CD4-positive, alpha-beta T cell (primary cell): Measurements from ENCODE around the gene FASN. TPM values are rescaled to one million over a fixed set of nuclear protein-coding genes. Genes with fewer than 3 reads are reported as not detected.
A peak's percentile ranks its signal among the peaks of the same experiment; 100 is the strongest.

Experiments
- ATAC-seq: fragments of 200-7000 bp; cut with Tn5 transposase; one replicate; pipeline ENCODE4 v1.10.0; 2022; ENCODE audit warnings: mild to moderate bottlenecking; ENCODE audit not compliant: poor library complexity
- CTCF ChIA-PET: fragments of 350-600 bp; sonication (Branson Sonifier 250); formaldehyde crosslinking; loops from one replicate; lab custom pipeline; 2021; ENCODE audit warnings: antibody characterized with exemption, inconsistent platforms; lab: Charles Lee
- POLR2A ChIA-PET: fragments of 350-600 bp; sonication (Branson Sonifier 250); formaldehyde crosslinking; loops from one replicate; lab custom pipeline; 2021; ENCODE audit warnings: antibody characterized with exemption, inconsistent platforms; lab: Charles Lee
- DNase-seq, 14 experiments: peaks; one replicate each; pipeline ENCODE4 v3.0.0-alpha.2; 2013 to 2020; ENCODE audit warnings: mixed read lengths in 2 of 14
- H3K27ac ChIP-seq, 2 donors: one replicate each; pipeline versions ENCODE4 v1.5.1 to v1.7.0; 2013; ENCODE audit warnings: low read length in 2 of 2, low read depth in 1 of 2, mild to moderate bottlenecking in 1 of 2
- H3K27me3 ChIP-seq, 2 experiments: 1 replicate in 1 of 2; 2 replicates in 1 of 2; pipeline versions ENCODE4 v1.6.1 to v1.7.0; 2013; ENCODE audit warnings: low read length in 2 of 2, control low read depth in 1 of 2, mild to moderate bottlenecking in 1 of 2, moderate library complexity in 1 of 2; ENCODE audit not compliant: insufficient read depth in 2 of 2, control insufficient read depth in 1 of 2
- H3K36me3 ChIP-seq: one replicate; pipeline ENCODE4 v1.6.1; 2013; ENCODE audit warnings: low read length, control low read depth; ENCODE audit not compliant: insufficient read depth
- H3K4me1 ChIP-seq: one replicate; pipeline ENCODE4 v1.6.1; 2013; ENCODE audit warnings: low read length, control low read depth; ENCODE audit not compliant: insufficient read depth
- H3K4me3 ChIP-seq: one replicate; pipeline ENCODE4 v1.5.1; 2013; ENCODE audit warnings: mild to moderate bottlenecking, low read length, moderate library complexity
- H3K9me3 ChIP-seq, 2 experiments: 1 replicate in 1 of 2; 2 replicates in 1 of 2; pipeline versions ENCODE4 v1.6.1 to v1.7.0; 2013; ENCODE audit warnings: low read length in 2 of 2, mild to moderate bottlenecking in 2 of 2, control low read depth in 1 of 2, moderate library complexity in 1 of 2; ENCODE audit not compliant: control insufficient read depth in 1 of 2, insufficient read depth in 1 of 2
- H3K27ac Mint-ChIP-seq: one replicate; pipeline ENCODE4 v1.8.0; 2020; ENCODE audit warnings: mixed read lengths
- H3K27me3 Mint-ChIP-seq: one replicate; pipeline ENCODE4 v1.8.0; 2021; ENCODE audit warnings: mixed read lengths
- H3K36me3 Mint-ChIP-seq: one replicate; pipeline ENCODE4 v1.8.0; 2021; ENCODE audit warnings: low read depth, mixed read lengths
- H3K4me1 Mint-ChIP-seq: one replicate; pipeline ENCODE4 v1.8.0; 2021; ENCODE audit warnings: low read depth, mixed read lengths
- H3K4me3 Mint-ChIP-seq: one replicate; pipeline ENCODE4 v1.8.0; 2020; ENCODE audit warnings: mild to moderate bottlenecking, mixed read lengths
- H3K9me3 Mint-ChIP-seq: one replicate; pipeline ENCODE4 v1.8.0; 2020; ENCODE audit warnings: mixed read lengths
- intact Hi-C, 2 experiments: fragments of 100-400 bp; cut with DNase I in 1 of 2; cut with micrococcal nuclease in 1 of 2; formaldehyde crosslinking; loops; one replicate each; pipeline versions ENCODE4 v1.15.1 to v1.9.0; 2023 to 2025; cut with DNase I, micrococcal nuclease
- total RNA-seq, 174 experiments: library from RNA in 2 of 174; stranded (reverse) in 2 of 174; gene quantifications; one replicate each; pipeline ENCODE4 v1.2.3 and lab custom pipeline; 2021 to 2026
- TF ChIP-seq, protein P1 (sequence below): fragments of 200-600 bp; IDR thresholded peaks from one replicate; pipeline ENCODE4 v1.8.0; 2022; ENCODE audit warnings: antibody characterized with exemption, mild to moderate bottlenecking

The FASN gene
- total RNA-seq, 2 experiments from 2014 or later = 168 to 174 TPM

- TF ChIP-seq, protein P1, sequence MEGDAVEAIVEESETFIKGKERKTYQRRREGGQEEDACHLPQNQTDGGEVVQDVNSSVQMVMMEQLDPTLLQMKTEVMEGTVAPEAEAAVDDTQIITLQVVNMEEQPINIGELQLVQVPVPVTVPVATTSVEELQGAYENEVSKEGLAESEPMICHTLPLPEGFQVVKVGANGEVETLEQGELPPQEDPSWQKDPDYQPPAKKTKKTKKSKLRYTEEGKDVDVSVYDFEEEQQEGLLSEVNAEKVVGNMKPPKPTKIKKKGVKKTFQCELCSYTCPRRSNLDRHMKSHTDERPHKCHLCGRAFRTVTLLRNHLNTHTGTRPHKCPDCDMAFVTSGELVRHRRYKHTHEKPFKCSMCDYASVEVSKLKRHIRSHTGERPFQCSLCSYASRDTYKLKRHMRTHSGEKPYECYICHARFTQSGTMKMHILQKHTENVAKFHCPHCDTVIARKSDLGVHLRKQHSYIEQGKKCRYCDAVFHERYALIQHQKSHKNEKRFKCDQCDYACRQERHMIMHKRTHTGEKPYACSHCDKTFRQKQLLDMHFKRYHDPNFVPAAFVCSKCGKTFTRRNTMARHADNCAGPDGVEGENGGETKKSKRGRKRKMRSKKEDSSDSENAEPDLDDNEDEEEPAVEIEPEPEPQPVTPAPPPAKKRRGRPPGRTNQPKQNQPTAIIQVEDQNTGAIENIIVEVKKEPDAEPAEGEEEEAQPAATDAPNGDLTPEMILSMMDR = no peak
- Mint-ChIP-seq H3K27me3 (no peaks in the 10 kb centered on the region), H3K36me3 (peaks cover 20% of the 10 kb centered on the region), H3K4me1 (peaks cover 3% of the 10 kb centered on the region), H3K9me3 (no peaks in the 10 kb centered on the region), H3K4me3 (no peak overlapping the region), H3K27ac (no peak overlapping the region)
- ChIA-PET CTCF (no interaction called here), POLR2A (no interaction called here)
- Histone ChIP-seq H3K4me1 (peaks cover 16% of the 10 kb centered on the region), H3K27me3 (no peaks in the 10 kb centered on the region), H3K9me3 (no peaks in the 10 kb centered on the region), H3K36me3 (peaks cover 83% of the 10 kb centered on the region), H3K27ac (no peak overlapping the region), H3K4me3 (no peak overlapping the region)
- DNase-seq (peak in 2 of 14 experiments; percentile 6 to 26), ATAC-seq (no peak)
- intact Hi-C loops = loop anchor here in 1 of 2 experiments (10.0 kb wide), 1 partner anchor 1987 kb away; the partner anchor contains the start of gene GAA
Measured at GRCh38 chr17:82092094-82092586, 5.9 kb downstream of the FASN start.

DNA sequence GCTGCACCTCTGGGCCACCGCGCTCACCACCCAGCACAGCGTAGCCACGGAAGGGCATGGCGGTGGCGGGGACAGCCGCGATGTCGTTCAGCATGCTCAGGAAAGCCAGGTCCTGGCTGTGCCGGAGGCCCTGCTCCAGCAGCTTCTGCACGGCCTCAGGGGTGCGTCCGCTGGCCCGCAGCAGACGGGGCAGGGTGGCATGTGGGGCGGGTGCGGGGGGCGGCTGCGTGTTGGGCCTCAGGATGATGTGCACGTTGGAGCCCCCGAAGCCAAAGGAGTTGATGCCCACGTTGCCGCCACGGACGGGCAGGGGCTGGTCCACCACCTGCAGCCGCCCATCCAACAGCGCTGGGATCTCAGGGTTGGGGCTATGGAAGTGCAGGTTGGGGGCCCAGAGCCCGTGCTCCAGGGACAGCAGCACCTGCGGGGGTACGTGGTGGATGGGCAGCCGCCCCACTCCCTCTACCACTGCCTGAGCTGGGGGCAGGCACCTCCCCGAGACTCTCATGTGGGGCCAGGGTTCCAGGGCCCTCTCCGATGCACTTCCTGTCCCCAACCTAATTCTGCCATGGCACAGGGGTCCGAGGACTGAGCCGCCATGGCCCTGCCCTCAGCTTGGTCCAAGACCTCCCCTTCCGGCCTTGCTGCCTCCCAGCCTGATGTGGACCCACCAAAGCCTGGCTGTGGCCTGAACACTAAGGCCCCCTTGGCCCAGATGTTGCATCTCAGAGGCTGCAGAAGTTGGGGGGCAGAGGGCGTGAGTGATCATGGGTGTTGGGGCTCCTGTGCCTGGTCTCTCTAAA lies 6.6 kb downstream of the FASN start:
- intact Hi-C loops = loop anchor here in 1 of 2 experiments (10.0 kb wide), 1 partner anchor 1987 kb away; the partner anchor contains the start of gene GAA
- no peak for ATAC-seq
- CTCF ChIA-PET = no interaction called here
- Histone ChIP-seq H3K9me3 (no peaks in the 10 kb centered on the region), H3K36me3 (peaks cover 88% of the 10 kb centered on the region), H3K4me1 (peaks cover 9% of the 10 kb centered on the region), H3K4me3 (no peak overlapping the region), H3K27ac (no peak overlapping the region), H3K27me3 (no peaks in the 10 kb centered on the region)
- DNase-seq = peak in 1 of 14 experiments; percentile 4
- peak overlapping the region; percentile 42 for H3K27ac Mint-ChIP-seq
- peaks cover 3% of the 10 kb centered on the region for H3K4me1 Mint-ChIP-seq
- H3K4me3 Mint-ChIP-seq = no peak overlapping the region
- TF ChIP-seq, protein P1 = no peak
- peaks cover 20% of the 10 kb centered on the region for H3K36me3 Mint-ChIP-seq
- no peaks in the 10 kb centered on the region for H3K9me3 Mint-ChIP-seq
- POLR2A ChIA-PET = no interaction called here
- no peaks in the 10 kb centered on the region for H3K27me3 Mint-ChIP-seq

GRCh38 chr17:82090549-82091263 lies 7.3 kb downstream of the FASN start:
- no peak overlapping the region for H3K4me3 ChIP-seq
- DNase-seq = peak in 1 of 14 experiments; percentile 7
- Mint-ChIP-seq H3K36me3 (peaks cover 20% of the 10 kb centered on the region), H3K27me3 (no peaks in the 10 kb centered on the region), H3K9me3 (no peaks in the 10 kb centered on the region), H3K4me1 (no peaks in the 10 kb centered on the region), H3K27ac (no peak overlapping the region), H3K4me3 (no peak overlapping the region)
- ATAC-seq = no peak
- no peak overlapping the region for H3K27ac ChIP-seq
- ChIA-PET CTCF (no interaction called here), POLR2A (no interaction called here)
- TF ChIP-seq, protein P1 = no peak
- peaks cover 4% of the 10 kb centered on the region for H3K4me1 ChIP-seq
- intact Hi-C loops = loop anchor here in 1 of 2 experiments (10.0 kb wide), 1 partner anchor 1986 kb away; the partner anchor contains the start of gene GAA
- H3K27me3 ChIP-seq = no peaks in the 10 kb centered on the region
- peaks cover 93% of the 10 kb centered on the region for H3K36me3 ChIP-seq
- no peaks in the 10 kb centered on the region for H3K9me3 ChIP-seq
